KMS-11 (cell line): ENCODE data around the gene DGCR2.

Experiments
- H2AFZ ChIP-seq: fragments of 200-600 bp; sonication (generic); 2 replicates; pipeline ENCODE4 v1.6.1; 2016; ENCODE audit warnings: antibody characterized with exemption, mixed run types, low read depth
- H3K27ac ChIP-seq: fragments of 200-600 bp; sonication (generic); 2 replicates; pipeline ENCODE4 v1.6.1; 2016; ENCODE audit warnings: mild to moderate bottlenecking, mixed run types
- H3K27me3 ChIP-seq: fragments of 200-600 bp; sonication (generic); 2 replicates; pipeline ENCODE4 v1.6.1; 2017; ENCODE audit warnings: mild to moderate bottlenecking, low read depth, mixed run types, moderate library complexity; ENCODE audit not compliant: insufficient read depth
- H3K36me3 ChIP-seq: fragments of 200-600 bp; sonication (generic); 2 replicates; pipeline ENCODE4 v1.6.1; 2017; ENCODE audit warnings: mild to moderate bottlenecking, mixed run types; ENCODE audit not compliant: insufficient read depth
- H3K4me1 ChIP-seq: fragments of 200-600 bp; sonication (generic); 2 replicates; pipeline ENCODE4 v1.6.1; 2016; ENCODE audit warnings: mild to moderate bottlenecking, low read depth, mixed run types; ENCODE audit not compliant: poor library complexity, severe bottlenecking
- H3K4me2 ChIP-seq: fragments of 200-600 bp; sonication (generic); 2 replicates; pipeline ENCODE4 v1.7.0; 2016; ENCODE audit warnings: mild to moderate bottlenecking, mixed run types
- H3K4me3 ChIP-seq: fragments of 200-600 bp; sonication (generic); IDR thresholded peaks from 2 replicates; pipeline ENCODE4 v1.6.1; 2017; ENCODE audit warnings: low read depth, low read length, mixed read lengths; ENCODE audit not compliant: insufficient read depth
- H3K79me2 ChIP-seq: fragments of 200-600 bp; sonication (generic); 2 replicates; pipeline ENCODE4 v1.6.1; 2016; ENCODE audit warnings: low read depth, mixed run types; ENCODE audit not compliant: insufficient read depth
- H3K9ac ChIP-seq: fragments of 200-600 bp; sonication (generic); 2 replicates; pipeline ENCODE4 v1.6.1; 2016; ENCODE audit warnings: mild to moderate bottlenecking, mixed run types
- H4K20me1 ChIP-seq: fragments of 200-600 bp; sonication (generic); 2 replicates; pipeline ENCODE4 v1.6.1; 2016; ENCODE audit warnings: mild to moderate bottlenecking, mixed run types; ENCODE audit not compliant: insufficient read depth
- CTCF ChIP-seq: fragments of 200-600 bp; sonication (generic); conservative IDR thresholded peaks from 2 replicates; pipeline ENCODE4 v1.6.1; 2017; ENCODE audit warnings: low read depth, mild to moderate bottlenecking, antibody characterized with exemption, low read length, moderate library complexity, mixed read lengths

The DGCR2 gene

GRCh38 chr22:19149047-19149883 is 27.1 kb upstream of the DGCR2 start:
- peaks cover 21% of the 10 kb centered on the region; the same call in 1 of the 2 replicates for H3K27me3 ChIP-seq
- no peak overlapping the region for H2AFZ ChIP-seq
- no peaks in the 10 kb centered on the region for H4K20me1 ChIP-seq
- H3K4me3 ChIP-seq = no peak overlapping the region
- peaks cover 6% of the 10 kb centered on the region for H3K4me1 ChIP-seq
- no peaks in the 10 kb centered on the region for H3K36me3 ChIP-seq
- no peak for TF ChIP-seq CTCF
- no peak overlapping the region for H3K9ac ChIP-seq
- no peaks in the 10 kb centered on the region for H3K79me2 ChIP-seq
- H3K27ac ChIP-seq = no peak overlapping the region
- no peak overlapping the region for H3K4me2 ChIP-seq

- Histone ChIP-seq H3K4me2 (no peak overlapping the region), H3K4me1 (peaks cover 7% of the 10 kb centered on the region), H3K4me3 (no peak overlapping the region), H2AFZ (no peak overlapping the region), H3K9ac (no peak overlapping the region), H3K27me3 (peaks cover 17% of the 10 kb centered on the region; the same call in 1 of the 2 replicates), H3K27ac (no peak overlapping the region), H3K79me2 (peaks cover 7% of the 10 kb centered on the region; the same call in 1 of the 2 replicates), H4K20me1 (no peaks in the 10 kb centered on the region), H3K36me3 (no peaks in the 10 kb centered on the region)
- TF ChIP-seq CTCF = no peak
Observed at GRCh38 chr22:19148417-19149046, 26.3 kb upstream of the DGCR2 start.

GRCh38 chr22:19147195-19147780 is 25.1 kb upstream of the DGCR2 start:
- Histone ChIP-seq H3K4me3 (no peak overlapping the region), H3K27ac (no peak overlapping the region), H3K36me3 (no peaks in the 10 kb centered on the region), H3K9ac (no peak overlapping the region), H4K20me1 (no peaks in the 10 kb centered on the region), H3K27me3 (peaks cover 9% of the 10 kb centered on the region; the same call in 1 of the 2 replicates), H2AFZ (no peak overlapping the region), H3K79me2 (peaks cover 17% of the 10 kb centered on the region; the same call in 1 of the 2 replicates), H3K4me1 (peaks cover 10% of the 10 kb centered on the region), H3K4me2 (no peak overlapping the region)
- no peak for TF ChIP-seq CTCF

GRCh38 chr22:19146215-19146968 is 24.2 kb upstream of the DGCR2 start:
- H2AFZ ChIP-seq = no peak overlapping the region
- no peaks in the 10 kb centered on the region for H3K36me3 ChIP-seq
- no peak overlapping the region for H3K27ac ChIP-seq
- H4K20me1 ChIP-seq = no peaks in the 10 kb centered on the region
- no peak for TF ChIP-seq CTCF
- no peak overlapping the region for H3K4me2 ChIP-seq
- peaks cover 17% of the 10 kb centered on the region; the same call in 1 of the 2 replicates for H3K79me2 ChIP-seq
- H3K27me3 ChIP-seq = peaks cover under 1% of the 10 kb centered on the region; the same call in 1 of the 2 replicates
- no peak overlapping the region for H3K9ac ChIP-seq
- H3K4me3 ChIP-seq = no peak overlapping the region
- H3K4me1 ChIP-seq = peaks cover 10% of the 10 kb centered on the region
